Measurements from ENCODE around the gene NLGN1. TPM values are rescaled to one million over a fixed set of nuclear protein-coding genes. Genes with fewer than 3 reads are reported as not detected.

The NLGN1 gene
- total RNA-seq, 1 experiment from 2014 or later: not detected

DNA sequence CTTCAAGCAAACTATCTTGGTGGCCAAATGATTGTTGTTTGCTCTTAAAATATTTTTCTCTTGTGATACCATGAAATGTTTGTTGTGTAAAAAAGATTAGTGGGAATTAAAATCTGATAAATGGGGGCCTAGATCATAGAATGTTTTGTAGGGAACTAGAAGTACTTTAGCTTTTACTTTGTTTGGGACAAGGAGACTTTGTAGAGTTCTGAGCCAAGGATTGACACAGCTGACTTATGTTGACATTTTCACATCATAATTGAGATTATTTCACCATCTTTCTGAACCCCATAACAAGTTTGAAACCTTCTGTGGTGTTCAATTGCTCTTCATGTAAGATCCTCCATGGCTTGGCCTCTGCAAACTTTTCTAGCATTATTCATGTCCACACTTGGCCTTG lies 235.4 kb downstream of the NLGN1 start:
- POLR2A ChIA-PET: no interaction called here
- Mint-ChIP-seq H3K9me3 (ENCODE audit: unreplicated experiment) (no peaks in the 10 kb centered on the region), H3K4me3 (ENCODE audit: unreplicated experiment) (no peak overlapping the region), H3K4me1 (ENCODE audit: insufficient read depth, unreplicated experiment) (no peaks in the 10 kb centered on the region), H3K27ac (ENCODE audit: low read depth, unreplicated experiment) (no peak overlapping the region), H3K36me3 (ENCODE audit: insufficient read depth, unreplicated experiment) (no peaks in the 10 kb centered on the region), H3K27me3 (ENCODE audit: insufficient read depth, unreplicated experiment) (peaks cover 85% of the 10 kb centered on the region)
- intact Hi-C loops (cut with micrococcal nuclease): no loop called here
- DNase-seq (ENCODE audit: unreplicated experiment): no peak
- TF ChIP-seq CTCF (IDR thresholded peaks at IDR 0.05; ENCODE audit: unreplicated experiment): no peak
- CTCF ChIA-PET: interaction anchor here (0.7 kb wide), 1 partner anchor 989 kb away, joined by 5 read pairs; no protein-coding TSS in a partner anchor
- BruUV-seq (replicated peaks): no TSS peak

DNA sequence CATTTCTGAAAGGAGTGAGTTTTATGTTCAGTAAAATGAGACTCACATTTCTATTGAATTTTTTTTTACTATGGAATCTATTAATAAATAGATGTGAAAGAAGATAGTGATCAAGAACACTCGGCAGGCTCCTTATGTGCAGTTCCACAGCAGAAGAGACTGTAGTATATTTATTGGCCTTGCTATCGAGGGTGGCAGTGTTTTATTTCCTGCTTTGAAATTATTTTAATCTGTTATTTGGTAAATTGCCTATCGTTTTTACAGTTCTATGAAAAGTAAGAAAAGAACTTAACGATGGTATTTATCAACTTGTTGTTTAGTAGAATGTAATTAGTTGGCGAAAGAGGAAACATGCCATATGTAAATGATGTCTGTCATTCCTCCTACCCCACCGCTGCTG lies 238.3 kb downstream of the NLGN1 start:
- Mint-ChIP-seq H3K4me3 (ENCODE audit: unreplicated experiment) (no peak overlapping the region), H3K36me3 (ENCODE audit: insufficient read depth, unreplicated experiment) (no peaks in the 10 kb centered on the region), H3K4me1 (ENCODE audit: insufficient read depth, unreplicated experiment) (no peaks in the 10 kb centered on the region), H3K27ac (ENCODE audit: low read depth, unreplicated experiment) (no peak overlapping the region), H3K27me3 (ENCODE audit: insufficient read depth, unreplicated experiment) (peaks cover 89% of the 10 kb centered on the region), H3K9me3 (ENCODE audit: unreplicated experiment) (no peaks in the 10 kb centered on the region)
- intact Hi-C loops (cut with micrococcal nuclease): no loop called here
- POLR2A ChIA-PET: interaction anchor here (1.1 kb wide), 1 partner anchor 8 kb away, joined by 3 read pairs; no protein-coding TSS in a partner anchor
- DNase-seq (ENCODE audit: unreplicated experiment): no peak
- no peak for TF ChIP-seq CTCF (IDR thresholded peaks at IDR 0.05; ENCODE audit: unreplicated experiment)
- BruUV-seq (replicated peaks): no TSS peak
- CTCF ChIA-PET: no interaction called here

DNA sequence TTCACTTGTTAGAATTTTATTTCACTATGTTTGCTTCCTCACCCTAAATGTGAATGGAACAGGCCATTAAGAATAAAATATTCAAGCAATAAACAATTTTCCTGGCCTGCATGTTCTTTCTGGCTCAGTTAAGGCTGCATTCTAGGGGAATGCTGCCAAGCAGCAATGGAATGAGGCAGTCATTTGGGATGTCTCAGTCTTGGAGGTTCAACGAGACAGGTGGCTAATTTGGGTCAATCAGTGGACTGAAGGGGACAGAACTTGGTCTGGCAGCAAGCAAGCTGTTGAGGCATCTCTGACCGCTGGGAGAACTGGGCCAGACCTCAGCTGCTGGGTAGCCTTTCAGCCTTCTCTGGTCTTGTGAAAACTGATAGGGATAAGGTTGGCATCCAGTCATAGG lies 241.6 kb downstream of the NLGN1 start:
- DNase-seq (ENCODE audit: unreplicated experiment): no peak
- H3K27ac Mint-ChIP-seq (ENCODE audit: low read depth, unreplicated experiment): no peak overlapping the region
- no TSS peak for BruUV-seq (replicated peaks)
- intact Hi-C loops (cut with micrococcal nuclease): no loop called here
- H3K4me1 Mint-ChIP-seq (ENCODE audit: insufficient read depth, unreplicated experiment): no peaks in the 10 kb centered on the region
- ChIA-PET POLR2A (no interaction called here), CTCF (no interaction called here)
- no peak overlapping the region for H3K4me3 Mint-ChIP-seq (ENCODE audit: unreplicated experiment)
- no peak for TF ChIP-seq CTCF (IDR thresholded peaks at IDR 0.05; ENCODE audit: unreplicated experiment)
- peaks cover 74% of the 10 kb centered on the region for H3K27me3 Mint-ChIP-seq (ENCODE audit: insufficient read depth, unreplicated experiment)
- H3K9me3 Mint-ChIP-seq (ENCODE audit: unreplicated experiment): no peaks in the 10 kb centered on the region
- no peaks in the 10 kb centered on the region for H3K36me3 Mint-ChIP-seq (ENCODE audit: insufficient read depth, unreplicated experiment)

GRCh38 chr3:173641696-173642095 lies 244.2 kb downstream of the NLGN1 start:
- Mint-ChIP-seq H3K4me1 (ENCODE audit: insufficient read depth, unreplicated experiment) (no peaks in the 10 kb centered on the region), H3K27ac (ENCODE audit: low read depth, unreplicated experiment) (no peak overlapping the region), H3K4me3 (ENCODE audit: unreplicated experiment) (no peak overlapping the region), H3K36me3 (ENCODE audit: insufficient read depth, unreplicated experiment) (no peaks in the 10 kb centered on the region), H3K9me3 (ENCODE audit: unreplicated experiment) (no peaks in the 10 kb centered on the region), H3K27me3 (ENCODE audit: insufficient read depth, unreplicated experiment) (peaks cover 72% of the 10 kb centered on the region)
- TF ChIP-seq CTCF (IDR thresholded peaks at IDR 0.05; ENCODE audit: unreplicated experiment): no peak
- intact Hi-C loops (cut with micrococcal nuclease): no loop called here
- ChIA-PET POLR2A (no interaction called here), CTCF (interaction anchor here (0.6 kb wide), 1 partner anchor 1524 kb away, joined by 3 read pairs; no protein-coding TSS in a partner anchor)
- DNase-seq (ENCODE audit: unreplicated experiment): no peak
- no TSS peak for BruUV-seq (replicated peaks)

Measured in MCF 10A (cell line).